ENCODE measurements around the gene HOXC4.

GRCh38 chr12:54032627-54033100 is 21.0 kb upstream of the HOXC4 start, which contains the start of gene HOXC5:
- TF ChIP-seq CTCF (conservative IDR thresholded peaks at IDR 0.05; ENCODE audit: low read depth, low read length): peak; percentile 71
- no peak for TF ChIP-seq RFX5 (IDR thresholded peaks at IDR 0.05; ENCODE audit: low read depth, low read length)
- no peak for TF ChIP-seq MAFK (IDR thresholded peaks at IDR 0.05; ENCODE audit: low read depth, low read length)
- no peak for TF ChIP-seq MAZ (IDR thresholded peaks at IDR 0.05; ENCODE audit: borderline replicate concordance, low read depth, low read length)
